Naive B cell (primary cell): ENCODE data around the gene ADCY2. TPM values are rescaled to one million over a fixed set of nuclear protein-coding genes. Genes with fewer than 3 reads are reported as not detected.

ENCODE experiments used
- ATAC-seq, 2 donors: fragments of 150-1000 bp; cut with Tn5 transposase; 2 replicates each; pipeline ENCODE4 v1.10.0; 2021; ENCODE audit warnings: low read depth in 2 of 2, mild to moderate bottlenecking in 2 of 2, moderate library complexity in 2 of 2
- DNase-seq: peaks from one replicate; pipeline ENCODE4 v3.0.0; 2022
- H3K27ac Mint-ChIP-seq, 6 donors: one replicate each; pipeline ENCODE4 v1.8.0; 2020 to 2022; ENCODE audit warnings: mild to moderate bottlenecking in 6 of 6, mixed read lengths in 6 of 6, moderate library complexity in 5 of 6, inconsistent platforms in 2 of 6
- H3K27me3 Mint-ChIP-seq, 3 donors: one replicate each; pipeline ENCODE4 v1.8.0; 2021 to 2022; ENCODE audit warnings: mixed read lengths in 3 of 3, mild to moderate bottlenecking in 1 of 3
- H3K36me3 Mint-ChIP-seq, 2 donors: one replicate each; pipeline ENCODE4 v1.8.0; 2020 to 2022; ENCODE audit warnings: mixed read lengths in 2 of 2, inconsistent platforms in 1 of 2, mild to moderate bottlenecking in 1 of 2
- H3K4me1 Mint-ChIP-seq, 3 donors: one replicate each; pipeline ENCODE4 v1.8.0; 2020 to 2022; ENCODE audit warnings: mixed read lengths in 3 of 3, inconsistent platforms in 1 of 3, mild to moderate bottlenecking in 1 of 3, moderate library complexity in 1 of 3
- H3K4me3 Mint-ChIP-seq, 8 donors: one replicate each; pipeline ENCODE4 v1.8.0; 2020 to 2022; ENCODE audit warnings: mild to moderate bottlenecking in 8 of 8, mixed read lengths in 8 of 8, moderate library complexity in 8 of 8, inconsistent platforms in 2 of 8
- H3K9me3 Mint-ChIP-seq, 7 donors: one replicate each; pipeline ENCODE4 v1.8.0; 2020 to 2022; ENCODE audit warnings: mixed read lengths in 7 of 7, mild to moderate bottlenecking in 5 of 7, inconsistent platforms in 2 of 7, moderate library complexity in 1 of 7
- polyA plus RNA-seq, 6 donors: library from polyadenylated mRNA; unstranded; fragments of 300-500 nt; fragmentation: Illumina TruSeq; gene quantifications; one replicate each; pipeline ENCODE4 v1.2.3, GENCODE V29; 2021; ENCODE audit warnings: low read depth in 6 of 6

ADCY2 gene
- polyA plus RNA-seq, 6 donors from 2014 or later = not detected

DNA sequence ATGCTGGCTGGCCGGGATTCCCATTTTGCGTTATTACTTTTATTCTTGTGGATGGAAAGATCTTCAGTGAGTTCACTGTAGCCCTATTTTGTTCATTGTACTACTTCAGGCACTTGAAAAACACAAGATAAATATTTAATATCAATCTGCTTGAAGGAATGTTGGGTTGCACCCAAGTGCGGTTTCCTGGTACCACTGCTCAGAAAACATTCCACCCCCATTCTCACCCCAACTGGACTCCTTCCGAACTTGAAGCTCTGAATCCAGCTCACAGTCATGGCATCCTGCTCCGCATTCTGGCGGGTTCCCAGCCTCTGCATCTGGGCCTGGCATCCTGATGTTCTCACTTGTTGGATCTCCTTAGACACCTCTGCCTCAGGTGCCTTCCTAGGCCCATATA lies 351.8 kb downstream of the ADCY2 start:
- H3K9me3 Mint-ChIP-seq = peaks cover 0 to 1% (median 0%) of the 10 kb centered on the region in 7 donors
- no peaks in the 10 kb centered on the region for H3K36me3 Mint-ChIP-seq
- DNase-seq (no peak), ATAC-seq (no peak)
- H3K27me3 Mint-ChIP-seq = peaks cover 0 to 16% (median 13%) of the 10 kb centered on the region in 3 donors
- no peak overlapping the region for H3K27ac Mint-ChIP-seq
- no peaks in the 10 kb centered on the region for H3K4me1 Mint-ChIP-seq
- H3K4me3 Mint-ChIP-seq = no peak overlapping the region

- no peak for DNase-seq
- Mint-ChIP-seq H3K4me3 (no peak overlapping the region), H3K36me3 (no peaks in the 10 kb centered on the region), H3K4me1 (no peaks in the 10 kb centered on the region), H3K9me3 (peaks cover 0 to 1% (median 0%) of the 10 kb centered on the region in 7 donors), H3K27me3 (peaks cover 10 to 26% (median 13%) of the 10 kb centered on the region in 3 donors), H3K27ac (peak overlapping the region in 1 of 6 donors; percentile 50)
- ATAC-seq = no peak
Observed at GRCh38 chr5:7749626-7750025, 353.7 kb downstream of the ADCY2 start.

- no peak for ATAC-seq
- peaks cover 10 to 24% (median 17%) of the 10 kb centered on the region in 3 donors for H3K27me3 Mint-ChIP-seq
- no peaks in the 10 kb centered on the region for H3K36me3 Mint-ChIP-seq
- H3K27ac Mint-ChIP-seq = no peak overlapping the region
- no peak for DNase-seq
- H3K4me3 Mint-ChIP-seq = no peak overlapping the region
- no peaks in the 10 kb centered on the region for H3K4me1 Mint-ChIP-seq
- H3K9me3 Mint-ChIP-seq = no peaks in the 10 kb centered on the region
Observed at GRCh38 chr5:7751874-7752273, 355.9 kb downstream of the ADCY2 start.

DNA sequence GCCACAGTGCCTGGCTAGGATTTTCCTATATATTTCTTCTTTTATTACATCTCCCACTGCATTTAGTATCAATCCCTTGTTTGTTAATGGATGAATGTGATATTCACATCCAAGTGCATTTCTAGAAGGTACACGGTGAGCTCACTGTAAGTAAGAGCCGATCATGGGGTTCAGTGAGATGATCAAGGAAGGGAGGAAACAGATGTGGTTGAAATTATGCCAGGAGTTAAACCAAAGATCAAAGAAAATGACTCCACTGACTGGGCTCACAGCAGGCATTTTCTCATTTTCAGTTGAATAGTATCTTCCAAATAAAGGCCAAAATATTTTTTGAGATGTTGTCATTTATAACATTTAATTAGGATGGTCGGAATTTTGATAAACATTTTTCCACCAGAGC lies 357.2 kb downstream of the ADCY2 start:
- Mint-ChIP-seq H3K27ac (no peak overlapping the region), H3K9me3 (no peaks in the 10 kb centered on the region), H3K36me3 (no peaks in the 10 kb centered on the region), H3K27me3 (peaks cover 11 to 21% (median 15%) of the 10 kb centered on the region in 3 donors), H3K4me1 (peaks cover 0 to under 1% (median 0%) of the 10 kb centered on the region in 3 donors), H3K4me3 (no peak overlapping the region)
- DNase-seq (no peak), ATAC-seq (no peak)

- Mint-ChIP-seq H3K36me3 (no peaks in the 10 kb centered on the region), H3K27ac (no peak overlapping the region), H3K4me1 (peaks cover 0 to 4% (median 0%) of the 10 kb centered on the region in 3 donors), H3K27me3 (peaks cover 15 to 25% (median 16%) of the 10 kb centered on the region in 3 donors), H3K9me3 (peaks cover 0 to 3% (median 0%) of the 10 kb centered on the region in 7 donors), H3K4me3 (no peak overlapping the region)
- DNase-seq (no peak), ATAC-seq (no peak)
Observed at GRCh38 chr5:7753596-7753995, 357.7 kb downstream of the ADCY2 start.

DNA sequence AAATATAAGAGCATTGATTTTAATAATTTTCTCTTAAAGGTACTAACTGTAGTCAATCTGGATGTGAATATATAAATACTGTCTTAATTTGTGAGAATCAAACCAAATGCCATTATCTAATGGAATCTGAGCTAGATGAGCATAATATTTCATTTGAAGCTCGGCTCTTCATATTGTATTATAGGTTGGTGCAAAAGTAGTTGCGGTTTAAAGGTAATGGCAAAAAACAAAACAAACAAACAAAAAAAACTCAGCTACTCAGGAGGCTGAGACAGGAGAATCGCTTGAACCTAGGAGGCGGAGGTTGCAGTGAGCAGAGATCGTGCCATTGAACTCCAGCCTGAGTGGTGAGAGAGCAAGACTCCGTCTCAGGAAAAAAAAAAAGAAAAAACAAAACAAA lies 358.6 kb downstream of the ADCY2 start:
- H3K4me1 Mint-ChIP-seq = peaks cover 0 to 5% (median 0%) of the 10 kb centered on the region in 3 donors
- no peaks in the 10 kb centered on the region for H3K36me3 Mint-ChIP-seq

GRCh38 chr5:7754997-7755596 lies 359.2 kb downstream of the ADCY2 start:
- ATAC-seq = no peak
- DNase-seq = no peak

More for the DNA sequence above, 358.6 kb downstream of the ADCY2 start:
- no peak for ATAC-seq
- Mint-ChIP-seq H3K4me3 (no peak overlapping the region), H3K27me3 (peaks cover 16 to 30% (median 18%) of the 10 kb centered on the region in 3 donors), H3K9me3 (peaks cover 0 to 4% (median 0%) of the 10 kb centered on the region in 7 donors), H3K27ac (no peak overlapping the region)
- no peak for DNase-seq

DNA sequence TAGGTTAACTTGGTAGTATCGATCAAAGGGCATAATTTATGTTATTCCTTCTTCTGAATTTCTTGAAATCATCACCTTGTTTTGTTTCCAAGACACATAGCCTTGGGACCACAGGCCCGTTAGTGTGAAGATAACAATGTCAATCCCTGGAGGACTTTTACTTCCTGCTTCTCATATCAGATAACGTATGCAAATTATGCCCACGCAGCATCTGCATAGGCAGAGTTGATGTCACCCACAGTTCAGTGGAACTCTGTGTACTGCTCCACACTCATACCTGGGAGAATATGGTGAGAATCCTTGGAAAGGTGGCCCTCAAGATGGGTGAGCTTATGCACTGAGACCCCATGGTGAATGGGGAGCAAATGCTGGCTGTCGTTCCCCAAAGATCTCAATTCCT lies 360.0 kb downstream of the ADCY2 start:
- DNase-seq (no peak), ATAC-seq (no peak)
- Mint-ChIP-seq H3K27me3 (peaks cover 9 to 32% (median 18%) of the 10 kb centered on the region in 3 donors), H3K4me1 (peaks cover 0 to 5% (median 0%) of the 10 kb centered on the region in 3 donors), H3K27ac (no peak overlapping the region), H3K4me3 (no peak overlapping the region), H3K36me3 (no peaks in the 10 kb centered on the region), H3K9me3 (peaks cover 0 to 4% (median 0%) of the 10 kb centered on the region in 7 donors)

More at GRCh38 chr5:7754997-7755596, 359.2 kb downstream of the ADCY2 start:
- Mint-ChIP-seq H3K4me3 (no peak overlapping the region), H3K36me3 (no peaks in the 10 kb centered on the region), H3K27me3 (peaks cover 13 to 32% (median 18%) of the 10 kb centered on the region in 3 donors), H3K4me1 (peaks cover 0 to 5% (median 0%) of the 10 kb centered on the region in 3 donors), H3K9me3 (peaks cover 0 to 4% (median 0%) of the 10 kb centered on the region in 7 donors), H3K27ac (no peak overlapping the region)

- Mint-ChIP-seq H3K4me3 (no peak overlapping the region), H3K36me3 (no peaks in the 10 kb centered on the region), H3K27me3 (peaks cover 9 to 32% (median 18%) of the 10 kb centered on the region in 3 donors), H3K4me1 (peaks cover 0 to 5% (median 0%) of the 10 kb centered on the region in 3 donors), H3K9me3 (peaks cover 0 to 4% (median 0%) of the 10 kb centered on the region in 7 donors), H3K27ac (no peak overlapping the region)
- DNase-seq (no peak), ATAC-seq (no peak)
Observed at GRCh38 chr5:7756453-7756852, 360.5 kb downstream of the ADCY2 start.

DNA sequence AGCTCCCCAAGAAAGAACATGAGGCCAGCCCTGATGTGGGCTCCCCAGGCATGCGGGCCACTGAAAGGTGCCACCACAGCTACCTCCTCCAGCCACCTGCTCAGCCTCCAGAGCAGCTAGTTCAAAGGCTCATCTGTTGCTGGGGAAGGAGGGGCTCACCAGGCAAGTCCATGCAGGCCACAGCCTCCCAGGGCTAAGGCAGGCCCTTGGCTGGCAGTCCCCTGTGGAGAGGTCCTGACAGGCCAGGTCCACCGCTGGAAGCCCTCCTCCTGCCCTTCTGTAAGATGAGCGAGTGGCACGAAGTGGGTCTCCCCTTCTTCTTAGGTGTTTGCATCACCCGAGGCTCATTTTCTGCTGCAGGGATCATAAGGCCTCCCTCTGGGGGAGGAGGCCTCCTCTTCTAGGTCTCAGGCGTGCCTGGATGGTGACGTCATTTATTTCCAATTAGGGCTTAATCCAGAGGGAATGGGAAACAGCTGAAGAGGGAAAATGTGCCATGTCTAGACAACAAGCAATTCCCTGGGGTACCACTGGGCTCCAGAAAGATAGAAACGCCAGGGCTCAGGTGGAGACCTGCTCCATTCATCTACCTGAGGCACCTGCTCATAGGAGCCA lies 363.4 kb downstream of the ADCY2 start:
- H3K4me3 Mint-ChIP-seq = no peak overlapping the region
- H3K4me1 Mint-ChIP-seq = peaks cover 0 to 5% (median 0%) of the 10 kb centered on the region in 3 donors
- H3K36me3 Mint-ChIP-seq = no peaks in the 10 kb centered on the region
- H3K9me3 Mint-ChIP-seq = peaks cover 0 to 6% (median 0%) of the 10 kb centered on the region in 7 donors
- ATAC-seq (no peak), DNase-seq (no peak)
- peaks cover 8 to 23% (median 9%) of the 10 kb centered on the region in 3 donors for H3K27me3 Mint-ChIP-seq
- H3K27ac Mint-ChIP-seq = no peak overlapping the region

GRCh38 chr5:7759951-7760580 lies 364.1 kb downstream of the ADCY2 start:
- Mint-ChIP-seq H3K36me3 (no peaks in the 10 kb centered on the region), H3K27ac (no peak overlapping the region), H3K9me3 (peaks cover 0 to 6% (median 0%) of the 10 kb centered on the region in 7 donors), H3K4me1 (peaks cover 0 to 5% (median 0%) of the 10 kb centered on the region in 3 donors), H3K27me3 (peaks cover 8 to 20% (median 9%) of the 10 kb centered on the region in 3 donors), H3K4me3 (no peak overlapping the region)
- no peak for DNase-seq
- no peak for ATAC-seq

GRCh38 chr5:7762267-7762666 lies 366.3 kb downstream of the ADCY2 start:
- DNase-seq (no peak), ATAC-seq (no peak)
- Mint-ChIP-seq H3K27me3 (peaks cover 10 to 24% (median 17%) of the 10 kb centered on the region in 3 donors), H3K36me3 (no peaks in the 10 kb centered on the region), H3K9me3 (peaks cover 0 to 6% (median 0%) of the 10 kb centered on the region in 7 donors), H3K4me3 (no peak overlapping the region), H3K4me1 (peaks cover 0 to 5% (median 0%) of the 10 kb centered on the region in 3 donors), H3K27ac (no peak overlapping the region)

GRCh38 chr5:7763621-7764072 lies 367.7 kb downstream of the ADCY2 start:
- peaks cover 0 to 6% (median 0%) of the 10 kb centered on the region in 7 donors for H3K9me3 Mint-ChIP-seq
- no peak for ATAC-seq
- H3K36me3 Mint-ChIP-seq = no peaks in the 10 kb centered on the region
- no peak for DNase-seq
- H3K27ac Mint-ChIP-seq = no peak overlapping the region
- H3K4me1 Mint-ChIP-seq = no peaks in the 10 kb centered on the region
- peaks cover 5 to 24% (median 15%) of the 10 kb centered on the region in 3 donors for H3K27me3 Mint-ChIP-seq
- H3K4me3 Mint-ChIP-seq = no peak overlapping the region
